Measurements from ENCODE around the gene KIAA1755. TPM values are rescaled to one million over a fixed set of nuclear protein-coding genes. Genes with fewer than 3 reads are reported as not detected.

KIAA1755 gene
- total RNA-seq, 1 experiment from 2014 or later: 0.17 TPM

DNA sequence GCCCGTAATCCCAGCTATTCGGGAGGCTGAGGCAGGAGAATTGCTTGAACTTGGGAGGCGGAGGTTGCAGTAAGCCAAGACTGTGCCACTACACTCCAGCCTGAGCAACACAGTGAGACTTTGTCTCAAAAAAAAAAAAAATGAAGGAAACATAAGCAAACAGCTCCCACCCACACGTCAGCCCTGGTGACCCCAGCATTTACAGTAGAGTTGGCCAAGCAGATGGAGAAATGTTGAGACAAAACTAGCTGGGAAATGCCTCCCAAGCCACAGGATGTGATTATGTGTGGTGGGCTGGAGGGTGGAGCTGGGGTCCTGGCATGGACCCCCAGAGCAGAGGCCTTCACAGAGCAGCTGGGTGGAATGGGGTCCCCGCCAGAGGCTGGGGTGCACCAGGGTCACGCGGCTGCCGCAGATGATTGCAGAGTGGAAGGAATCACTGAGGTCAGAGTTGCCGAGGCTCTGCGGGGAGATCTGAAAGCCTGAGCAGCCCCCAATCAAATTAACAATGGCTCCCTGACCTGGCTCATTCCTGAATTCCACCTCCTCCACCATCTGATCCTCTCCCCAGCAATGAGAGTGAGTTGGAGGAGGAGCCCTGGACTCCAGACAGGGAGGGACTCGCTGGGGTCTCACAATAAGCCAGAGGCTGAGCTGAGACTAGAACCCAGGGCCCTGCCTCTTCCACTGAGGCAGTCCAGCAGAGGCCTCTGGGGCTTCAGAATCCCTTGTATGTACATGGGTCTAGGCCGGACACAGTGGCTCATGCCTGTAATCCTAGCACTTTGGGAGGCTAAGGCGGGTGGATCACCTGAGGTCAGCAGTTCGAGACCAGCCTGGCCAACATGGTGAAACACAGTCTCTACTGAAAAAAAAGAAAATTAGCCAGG, 60.8 kb downstream of the KIAA1755 start:
- Histone ChIP-seq H3K27me3 (ENCODE audit: insufficient read depth, low read length) (no peaks in the 10 kb centered on the region), H3K4me1 (ENCODE audit: insufficient read depth, low read length) (no peaks in the 10 kb centered on the region), H3K27ac (ENCODE audit: insufficient read length, low read depth, low read length) (no peak overlapping the region), H2BK12ac (ENCODE audit: insufficient read length, low read depth, low read length) (no peak overlapping the region), H4K20me1 (ENCODE audit: control insufficient read depth, insufficient read depth, insufficient read length) (no peaks in the 10 kb centered on the region), H2AFZ (ENCODE audit: low read length) (no peak overlapping the region), H2BK15ac (ENCODE audit: low read depth, low read length) (no peak overlapping the region), H2BK120ac (ENCODE audit: low read depth, low read length, poor library complexity, severe bottlenecking) (no peak overlapping the region), H4K91ac (ENCODE audit: insufficient read length, low read depth, low read length) (no peak overlapping the region), H3K4me2 (ENCODE audit: insufficient read depth, insufficient read length, low read length) (no peak overlapping the region), H3K79me1 (ENCODE audit: insufficient read depth, low read depth, low read length, poor library complexity, severe bottlenecking) (no peaks in the 10 kb centered on the region), H3T11ph (ENCODE audit: low read length) (no peak overlapping the region), H4K5ac (ENCODE audit: insufficient read length, low read depth, low read length) (no peak overlapping the region), H3K23ac (ENCODE audit: insufficient read length, low read depth, low read length) (no peak overlapping the region), H4K8ac (replicated peaks; ENCODE audit: insufficient read length, low read depth, low read length) (no peak overlapping the region), H3K14ac (ENCODE audit: insufficient read depth, low read length) (no peak overlapping the region), H2AK5ac (ENCODE audit: insufficient read length, low read length) (no peak overlapping the region), H3K9me3 (ENCODE audit: control insufficient read depth, low read depth, low read length) (no peaks in the 10 kb centered on the region), H3K9ac (ENCODE audit: extremely low read depth, insufficient read length, low read length) (no peak overlapping the region), H2BK20ac (ENCODE audit: low read depth, low read length, poor library complexity, severe bottlenecking) (no peak overlapping the region), H3K23me2 (ENCODE audit: insufficient read length, low read depth, low read length, poor library complexity, severe bottlenecking) (no peaks in the 10 kb centered on the region), H3K4ac (ENCODE audit: low read depth, low read length) (no peak overlapping the region), H3K79me2 (ENCODE audit: insufficient read depth, low read length) (no peaks in the 10 kb centered on the region), H3K18ac (ENCODE audit: insufficient read length, low read depth, low read length) (no peak overlapping the region), H2BK5ac (ENCODE audit: insufficient read length, low read length) (no peak overlapping the region), H3K56ac (ENCODE audit: insufficient read length, low read depth, low read length) (no peak overlapping the region)
- no peaks in the 10 kb centered on the region for H3K9me3 Mint-ChIP-seq
- WGBS (ENCODE audit: extremely low coverage, insufficient read length, low lambda C conversion rate): no CpG with 5 or more reads among the region's 14 CpGs
- peaks cover 11% of the 10 kb centered on the region for H3K27me3 Mint-ChIP-seq (ENCODE audit: low read depth)
- TF ChIP-seq CTCF (conservative IDR thresholded peaks at IDR 0.05): no peak
- H3K36me3 Mint-ChIP-seq (ENCODE audit: insufficient read depth in 1 of 3, low read depth in 3 of 3): no peaks in the 10 kb centered on the region
- no peak overlapping the region for H3K4me3 Mint-ChIP-seq
- H3K4me1 Mint-ChIP-seq: peaks cover 11 to 17% of the 10 kb centered on the region in 2 experiments
- DNase-seq: no peak
- no peak overlapping the region for H3K27ac Mint-ChIP-seq

Data from H9 (cell line).